DOHH2 (cell line): Measurements from ENCODE around the gene TEX9.

ENCODE experiments used
- H3F3A ChIP-seq: fragments of 200-600 bp; sonication (generic), shearing (Covaris generic); 2 replicates; pipeline ENCODE4 v1.6.0; 2016; ENCODE audit warnings: antibody characterized with exemption, mild to moderate bottlenecking; ENCODE audit not compliant: control insufficient read depth, insufficient read depth
- H3K27ac ChIP-seq: fragments of 200-600 bp; sonication (generic); 2 replicates; pipeline ENCODE4 v1.5.1; 2014; ENCODE audit warnings: low read depth, mild to moderate bottlenecking, low read length, moderate library complexity
- H3K27me3 ChIP-seq: fragments of 200-600 bp; sonication (generic); 2 replicates; pipeline ENCODE4 v1.6.1; 2014; ENCODE audit warnings: mild to moderate bottlenecking, low read length, mixed read lengths; ENCODE audit not compliant: control insufficient read depth
- H3K36me3 ChIP-seq: fragments of 200-600 bp; sonication (generic); 2 replicates; pipeline ENCODE4 v1.6.1; 2014; ENCODE audit warnings: mild to moderate bottlenecking, low read length, moderate library complexity, mixed read lengths; ENCODE audit not compliant: control insufficient read depth
- H3K4me1 ChIP-seq: fragments of 200-600 bp; sonication (generic); 2 replicates; pipeline ENCODE4 v1.6.1; 2014; ENCODE audit warnings: mild to moderate bottlenecking, low read length, mixed read lengths; ENCODE audit not compliant: control insufficient read depth
- H3K4me2 ChIP-seq: fragments of 200-600 bp; sonication (generic); 2 replicates; pipeline ENCODE4 v1.6.0; 2014; ENCODE audit warnings: mild to moderate bottlenecking, low read length, moderate library complexity
- H3K4me3 ChIP-seq: fragments of 200-600 bp; sonication (generic); 2 replicates; pipeline ENCODE4 v1.5.1; 2014; ENCODE audit warnings: mild to moderate bottlenecking, low read length, mixed read lengths
- H3K79me2 ChIP-seq: fragments of 200-600 bp; sonication (generic); 2 replicates; pipeline ENCODE4 v1.6.1; 2014; ENCODE audit warnings: mild to moderate bottlenecking, low read length, mixed read lengths; ENCODE audit not compliant: control insufficient read depth
- H3K9me2 ChIP-seq: fragments of 200-600 bp; sonication (generic); replicated peaks from 2 replicates; pipeline ENCODE4 v1.6.1; 2014; ENCODE audit warnings: mild to moderate bottlenecking, low read length, mixed read lengths; ENCODE audit not compliant: control insufficient read depth
- H3K9me3 ChIP-seq: fragments of 200-600 bp; sonication (generic); 2 replicates; pipeline ENCODE4 v1.6.1; 2014; ENCODE audit warnings: antibody characterized with exemption, low read length, mixed read lengths; ENCODE audit not compliant: control insufficient read depth, insufficient read depth
- H4K20me1 ChIP-seq: fragments of 200-600 bp; sonication (generic); 2 replicates; pipeline ENCODE4 v1.6.0; 2014; ENCODE audit warnings: low read depth, mild to moderate bottlenecking, antibody characterized with exemption, low read length, moderate library complexity; ENCODE audit not compliant: control insufficient read depth, insufficient read depth
- CTCF ChIP-seq: fragments of 200-600 bp; sonication (generic); IDR thresholded peaks from one replicate; pipeline ENCODE4 v1.5.1; 2014; ENCODE audit warnings: antibody characterized with exemption, mild to moderate bottlenecking, low read depth, low read length; ENCODE audit not compliant: poor library complexity, severe bottlenecking
- EZH2phosphoT487 ChIP-seq: fragments of 200-600 bp; sonication (generic); IDR thresholded peaks from 2 replicates; pipeline ENCODE4 v1.6.1; 2017; ENCODE audit warnings: borderline replicate concordance, mild to moderate bottlenecking, antibody characterized with exemption, low read length, moderate library complexity, mixed read lengths

Gene TEX9

DNA sequence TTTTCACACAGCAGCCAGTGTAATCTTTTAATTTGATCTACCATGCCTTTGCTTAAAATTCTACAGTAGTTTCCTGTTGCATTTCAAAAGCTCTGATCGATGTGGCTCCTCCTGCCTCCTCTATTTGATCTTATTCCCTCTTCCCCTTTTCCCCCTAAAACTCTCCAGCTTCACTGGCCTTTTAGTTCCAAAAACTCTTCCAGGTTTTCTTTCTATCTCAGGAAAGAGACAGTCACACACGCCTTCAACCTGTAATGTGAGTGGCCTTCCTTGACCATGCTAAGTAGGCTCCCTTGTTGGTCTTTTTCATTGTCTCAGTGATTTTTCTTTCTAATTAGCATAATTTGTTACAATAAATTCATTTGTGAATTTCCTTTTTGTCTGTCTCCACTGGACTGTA lies 985 bp downstream of the TEX9 start:
- peaks cover 66% of the 10 kb centered on the region for H3K79me2 ChIP-seq
- H3K4me3 ChIP-seq = peak overlapping the region; percentile 89
- H3K4me2 ChIP-seq = peak overlapping the region; percentile 90
- H3K4me1 ChIP-seq = peaks cover 52% of the 10 kb centered on the region
- H3K27me3 ChIP-seq = no peaks in the 10 kb centered on the region
- TF ChIP-seq EZH2phosphoT487 = no peak
- TF ChIP-seq CTCF = no peak
- no peaks in the 10 kb centered on the region for H3K9me3 ChIP-seq
- peaks cover 18% of the 10 kb centered on the region for H3F3A ChIP-seq
- H3K9me2 ChIP-seq = no peaks in the 10 kb centered on the region
- no peaks in the 10 kb centered on the region; the same call in 1 of the 2 replicates for H3K36me3 ChIP-seq
- H4K20me1 ChIP-seq = no peaks in the 10 kb centered on the region
- peak overlapping the region; percentile 81 for H3K27ac ChIP-seq

DNA sequence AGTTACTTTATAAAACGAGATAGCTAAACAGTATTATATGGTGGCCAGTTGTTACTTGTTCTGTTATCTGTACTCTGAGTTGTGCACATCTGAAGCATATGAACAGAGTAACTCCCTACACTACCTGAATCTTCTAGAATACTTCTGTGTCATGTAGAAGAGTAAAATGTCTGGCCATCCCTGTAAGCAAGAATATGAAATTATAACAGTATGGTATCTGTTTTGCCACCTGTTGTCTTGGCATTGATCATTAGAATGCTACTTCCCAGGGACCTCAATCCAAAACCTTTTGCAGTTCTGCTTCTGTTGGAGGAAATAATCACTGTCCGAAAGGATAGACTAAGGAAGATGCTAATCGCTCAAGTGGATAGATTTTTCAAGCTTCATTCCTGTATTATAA lies 1.9 kb downstream of the TEX9 start:
- Histone ChIP-seq H3F3A (peaks cover 26% of the 10 kb centered on the region), H3K79me2 (peaks cover 71% of the 10 kb centered on the region), H3K9me3 (no peaks in the 10 kb centered on the region), H3K27ac (peak overlapping the region; percentile 81), H3K4me2 (peak overlapping the region; percentile 90), H3K27me3 (no peaks in the 10 kb centered on the region), H3K9me2 (no peaks in the 10 kb centered on the region), H3K36me3 (no peaks in the 10 kb centered on the region; the same call in 1 of the 2 replicates), H4K20me1 (no peaks in the 10 kb centered on the region), H3K4me3 (peak overlapping the region; percentile 89), H3K4me1 (peaks cover 61% of the 10 kb centered on the region)
- no peak for TF ChIP-seq EZH2phosphoT487
- no peak for TF ChIP-seq CTCF

- H3K79me2 ChIP-seq = peaks cover 89% of the 10 kb centered on the region
These were observed 4.0 kb downstream of the TEX9 start for GRCh38 chr15:56369234-56369633.

More at GRCh38 chr15:56369234-56369633, 4.0 kb downstream of the TEX9 start:
- Histone ChIP-seq H3K36me3 (no peaks in the 10 kb centered on the region; the same call in 1 of the 2 replicates), H3K4me1 (peaks cover 68% of the 10 kb centered on the region), H3K9me3 (no peaks in the 10 kb centered on the region), H3K9me2 (no peaks in the 10 kb centered on the region), H3K27me3 (no peaks in the 10 kb centered on the region), H3K4me3 (peak overlapping the region; percentile 89), H3F3A (peaks cover 30% of the 10 kb centered on the region), H4K20me1 (no peaks in the 10 kb centered on the region), H3K4me2 (peak overlapping the region; percentile 90), H3K27ac (peak overlapping the region; percentile 81)
- no peak for TF ChIP-seq CTCF
